Stimulated activated memory B cell treated with anti-CD40 and anti-IgM and Interleukin-4, amounts not matched to agents 10 μg/mL and 1 μg/mL and 100 μg/mL, for 72 hours (primary cell): ENCODE data around the gene CELSR1.
"Not testable (repeated sequence)": the region's sequence is repeated elsewhere in the genome, so short reads cannot be mapped to it uniquely, and the experiment has no call there.

Experiments used
- ATAC-seq: fragments of 150-1000 bp; cut with Tn5 transposase; 2 replicates; pipeline ENCODE4 v1.10.0; 2021
- H3K27ac Mint-ChIP-seq: one replicate; pipeline ENCODE4 v1.8.0; 2022; ENCODE audit warnings: mild to moderate bottlenecking, mixed read lengths
- H3K27me3 Mint-ChIP-seq: one replicate; pipeline ENCODE4 v1.8.0; 2022; ENCODE audit warnings: mixed read lengths
- H3K36me3 Mint-ChIP-seq: one replicate; pipeline ENCODE4 v1.8.0; 2022; ENCODE audit warnings: mixed read lengths
- H3K4me1 Mint-ChIP-seq: one replicate; pipeline ENCODE4 v1.8.0; 2022; ENCODE audit warnings: mixed read lengths
- H3K4me3 Mint-ChIP-seq: one replicate; pipeline ENCODE4 v1.8.0; 2022; ENCODE audit warnings: mild to moderate bottlenecking, moderate library complexity, mixed read lengths
- H3K9me3 Mint-ChIP-seq: one replicate; pipeline ENCODE4 v1.8.0; 2022; ENCODE audit warnings: mixed read lengths

CELSR1 gene

GRCh38 chr22:46322711-46323110, 214.7 kb downstream of the CELSR1 start:
- Mint-ChIP-seq H3K36me3 (no peaks in the 10 kb centered on the region), H3K4me1 (no peaks in the 10 kb centered on the region), H3K27me3 (no peaks in the 10 kb centered on the region), H3K4me3 (no peak overlapping the region), H3K9me3 (no peaks in the 10 kb centered on the region), H3K27ac (no peak overlapping the region)
- ATAC-seq, result no peak

- H3K36me3 Mint-ChIP-seq, result no peaks in the 10 kb centered on the region
- no peaks in the 10 kb centered on the region for H3K4me1 Mint-ChIP-seq
- H3K4me3 Mint-ChIP-seq, result no peak overlapping the region
- H3K27ac Mint-ChIP-seq, result no peak overlapping the region
- no peaks in the 10 kb centered on the region for H3K9me3 Mint-ChIP-seq
- ATAC-seq, result no peak
- no peaks in the 10 kb centered on the region for H3K27me3 Mint-ChIP-seq
Measured at GRCh38 chr22:46320716-46321386, 216.6 kb downstream of the CELSR1 start.

GRCh38 chr22:46320166-46320710, 217.2 kb downstream of the CELSR1 start:
- no peaks in the 10 kb centered on the region for H3K27me3 Mint-ChIP-seq
- no peak overlapping the region for H3K4me3 Mint-ChIP-seq
- no peak overlapping the region for H3K27ac Mint-ChIP-seq
- no peaks in the 10 kb centered on the region for H3K4me1 Mint-ChIP-seq
- H3K9me3 Mint-ChIP-seq, result no peaks in the 10 kb centered on the region
- no peaks in the 10 kb centered on the region for H3K36me3 Mint-ChIP-seq
- no peak for ATAC-seq

GRCh38 chr22:46319319-46319718, 218.1 kb downstream of the CELSR1 start:
- no peaks in the 10 kb centered on the region for H3K27me3 Mint-ChIP-seq
- no peak overlapping the region for H3K27ac Mint-ChIP-seq
- H3K9me3 Mint-ChIP-seq, result no peaks in the 10 kb centered on the region
- H3K36me3 Mint-ChIP-seq, result no peaks in the 10 kb centered on the region
- no peaks in the 10 kb centered on the region for H3K4me1 Mint-ChIP-seq
- no peak overlapping the region for H3K4me3 Mint-ChIP-seq
- ATAC-seq, result no peak

- Mint-ChIP-seq H3K27ac (no peak overlapping the region), H3K27me3 (no peaks in the 10 kb centered on the region), H3K36me3 (no peaks in the 10 kb centered on the region), H3K9me3 (no peaks in the 10 kb centered on the region), H3K4me3 (no peak overlapping the region), H3K4me1 (no peaks in the 10 kb centered on the region)
- ATAC-seq, result no peak
Measured at GRCh38 chr22:46318576-46318975, 218.8 kb downstream of the CELSR1 start.

- H3K36me3 Mint-ChIP-seq, result no peaks in the 10 kb centered on the region
- H3K27ac Mint-ChIP-seq, result no peak overlapping the region
- no peak overlapping the region for H3K4me3 Mint-ChIP-seq
- H3K27me3 Mint-ChIP-seq, result no peaks in the 10 kb centered on the region
- no peaks in the 10 kb centered on the region for H3K4me1 Mint-ChIP-seq
- H3K9me3 Mint-ChIP-seq, result no peaks in the 10 kb centered on the region
- ATAC-seq, result no peak
Measured at GRCh38 chr22:46317646-46318045, 219.8 kb downstream of the CELSR1 start.

- Mint-ChIP-seq H3K9me3 (no peaks in the 10 kb centered on the region), H3K4me3 (no peak overlapping the region), H3K4me1 (no peaks in the 10 kb centered on the region), H3K36me3 (no peaks in the 10 kb centered on the region), H3K27me3 (no peaks in the 10 kb centered on the region), H3K27ac (no peak overlapping the region)
- ATAC-seq, result no peak
Measured at GRCh38 chr22:46315976-46316375, 221.4 kb downstream of the CELSR1 start.

GRCh38 chr22:46312848-46313247, 224.6 kb downstream of the CELSR1 start:
- H3K27me3 Mint-ChIP-seq, H3K36me3 Mint-ChIP-seq, H3K4me3 Mint-ChIP-seq, H3K27ac Mint-ChIP-seq, H3K9me3 Mint-ChIP-seq, ATAC-seq, H3K4me1 Mint-ChIP-seq: not testable (repeated sequence)

GRCh38 chr22:46312056-46312455, 225.4 kb downstream of the CELSR1 start:
- Mint-ChIP-seq H3K4me1 (no peaks in the 10 kb centered on the region), H3K27ac (no peak overlapping the region), H3K36me3 (no peaks in the 10 kb centered on the region), H3K27me3 (no peaks in the 10 kb centered on the region), H3K9me3 (no peaks in the 10 kb centered on the region), H3K4me3 (no peak overlapping the region)
- ATAC-seq, result no peak
